ENCODE results near the gene MAPK8.

Gene MAPK8

GRCh38 chr10:48480397-48481374 is 174.2 kb downstream of the MAPK8 start:
- DNase-seq = no peak

- DNase-seq = no peak
Measured at GRCh38 chr10:48481385-48481784, 174.9 kb downstream of the MAPK8 start.

GRCh38 chr10:48482207-48482606 is 175.7 kb downstream of the MAPK8 start:
- DNase-seq = no peak

- DNase-seq = no peak
Measured at GRCh38 chr10:48484911-48485310, 178.4 kb downstream of the MAPK8 start.

- DNase-seq = no peak
Measured at GRCh38 chr10:48485711-48486110, 179.2 kb downstream of the MAPK8 start.

GRCh38 chr10:48487244-48487643 is 180.8 kb downstream of the MAPK8 start:
- DNase-seq = no peak

Data from NCI-H2029 treated with DMSO at 0.1 percent for 48 hours (cell line).